OCI-LY1 (cell line): ENCODE data around the gene TRIM73.
"Not testable (repeated sequence)": the region's sequence is repeated elsewhere in the genome, so short reads cannot be mapped to it uniquely, and the experiment has no call there.

Experiments used
- H2AFZ ChIP-seq: fragments of 200-600 bp; sonication (generic), shearing (Covaris generic); 2 replicates; pipeline ENCODE4 v1.6.0; 2014; ENCODE audit warnings: antibody characterized with exemption, mild to moderate bottlenecking, low read length
- H3F3A ChIP-seq: fragments of 200-600 bp; sonication (generic), shearing (Covaris generic); 2 replicates; pipeline ENCODE4 v1.6.0; 2014; ENCODE audit warnings: mild to moderate bottlenecking, antibody characterized with exemption, low read length, moderate library complexity; ENCODE audit not compliant: insufficient read depth
- H3K27ac ChIP-seq: fragments of 200-600 bp; sonication (generic); 2 replicates; pipeline ENCODE4 v1.5.1; 2014; ENCODE audit warnings: low read length, mixed run types, mild to moderate bottlenecking, low read depth; ENCODE audit not compliant: poor library complexity, severe bottlenecking
- H3K27me3 ChIP-seq: fragments of 200-600 bp; sonication (generic); 2 replicates; pipeline ENCODE4 v1.6.0; 2014; ENCODE audit warnings: antibody characterized with exemption, mild to moderate bottlenecking, low read length, moderate library complexity; ENCODE audit not compliant: insufficient read depth
- H3K36me3 ChIP-seq: fragments of 200-600 bp; sonication (generic); 2 replicates; pipeline ENCODE4 v1.6.1; 2014; ENCODE audit warnings: mild to moderate bottlenecking, antibody characterized with exemption, low read length, moderate library complexity, mixed read lengths; ENCODE audit not compliant: insufficient read depth
- H3K4me1 ChIP-seq: fragments of 200-600 bp; sonication (generic); 2 replicates; pipeline ENCODE4 v1.5.1; 2014; ENCODE audit warnings: mild to moderate bottlenecking, low read length, moderate library complexity; ENCODE audit not compliant: insufficient read depth, severe bottlenecking
- H3K4me2 ChIP-seq: fragments of 200-600 bp; sonication (generic), shearing (Covaris generic); 2 replicates; pipeline ENCODE4 v1.6.1; 2014; ENCODE audit warnings: low read length
- H3K4me3 ChIP-seq: fragments of 200-600 bp; sonication (generic); 2 replicates; pipeline ENCODE4 v1.5.1; 2014; ENCODE audit warnings: low read length, low read depth, mild to moderate bottlenecking, mixed read lengths; ENCODE audit not compliant: poor library complexity, severe bottlenecking
- H3K79me2 ChIP-seq: fragments of 200-600 bp; shearing (Covaris generic); 2 replicates; pipeline ENCODE4 v1.6.1; 2016; ENCODE audit warnings: mixed run types, low read length, mixed read lengths; ENCODE audit not compliant: insufficient read depth
- H3K9ac ChIP-seq: fragments of 200-600 bp; sonication (generic), shearing (Covaris generic); 2 replicates; pipeline ENCODE4 v1.6.1; 2014; ENCODE audit warnings: mild to moderate bottlenecking, low read length, mixed read lengths
- H3K9me2 ChIP-seq: fragments of 200-600 bp; sonication (generic), shearing (Covaris generic); 2 replicates; pipeline ENCODE4 v1.6.1; 2014; ENCODE audit warnings: low read depth, mild to moderate bottlenecking, low read length, mixed read lengths
- H3K9me3 ChIP-seq: fragments of 200-600 bp; shearing (Covaris generic); 2 replicates; pipeline ENCODE4 v1.6.1; 2014; ENCODE audit warnings: low read length, mixed read lengths
- H4K20me1 ChIP-seq: fragments of 200-600 bp; sonication (generic), shearing (Covaris generic); 2 replicates; pipeline ENCODE4 v1.6.0; 2016; ENCODE audit warnings: mild to moderate bottlenecking, low read length; ENCODE audit not compliant: insufficient read depth
- CTCF ChIP-seq: fragments of 200-600 bp; sonication (generic), shearing (Covaris generic); IDR thresholded peaks from 2 replicates; pipeline ENCODE4 v1.5.1; 2017; ENCODE audit warnings: mild to moderate bottlenecking, antibody characterized with exemption, low read length, moderate library complexity, mixed read lengths

TRIM73 gene

GRCh38 chr7:75442101-75442464 lies 46.7 kb downstream of the TRIM73 start:
- not testable (repeated sequence) for H3K4me1 ChIP-seq, H2AFZ ChIP-seq, H3K27ac ChIP-seq, H3K79me2 ChIP-seq, H3F3A ChIP-seq, H3K27me3 ChIP-seq, H3K9me3 ChIP-seq, H3K9me2 ChIP-seq, H4K20me1 ChIP-seq
- Histone ChIP-seq H3K4me2 (peak overlapping the region; percentile 67), H3K36me3 (peaks cover 43% of the 10 kb centered on the region), H3K4me3 (peak overlapping the region; percentile 78), H3K9ac (peak overlapping the region; percentile 57; the same call in 1 of the 2 replicates)

GRCh38 chr7:75442465-75443111 lies 47.2 kb downstream of the TRIM73 start:
- peak overlapping the region; percentile 78 for H3K4me3 ChIP-seq
- H3K9me3 ChIP-seq, H3K4me1 ChIP-seq, H3K79me2 ChIP-seq, H3K27me3 ChIP-seq, H4K20me1 ChIP-seq, H3K27ac ChIP-seq, H3F3A ChIP-seq, H3K9me2 ChIP-seq, H2AFZ ChIP-seq: not testable (repeated sequence)
- peak overlapping the region; percentile 67 for H3K4me2 ChIP-seq
- H3K9ac ChIP-seq: peak overlapping the region; percentile 78
- peaks cover 38% of the 10 kb centered on the region for H3K36me3 ChIP-seq

- H3K79me2 ChIP-seq, H3K27me3 ChIP-seq, H3K9ac ChIP-seq: not testable (repeated sequence)
These were observed 54.5 kb downstream of the TRIM73 start for GRCh38 chr7:75449946-75450345.

GRCh38 chr7:75452494-75452955 lies 57.1 kb downstream of the TRIM73 start:
- H3K27me3 ChIP-seq, H2AFZ ChIP-seq, H3K9me3 ChIP-seq, H4K20me1 ChIP-seq, H3K36me3 ChIP-seq, H3K4me2 ChIP-seq, H3K4me3 ChIP-seq, H3K9me2 ChIP-seq, H3F3A ChIP-seq, H3K4me1 ChIP-seq, H3K27ac ChIP-seq, H3K79me2 ChIP-seq, H3K9ac ChIP-seq: not testable (repeated sequence)
- TF ChIP-seq CTCF: peak; percentile 50; the same call in 1 of the 2 replicates

More at GRCh38 chr7:75449946-75450345, 54.5 kb downstream of the TRIM73 start:
- H2AFZ ChIP-seq, H3K9me3 ChIP-seq, H3K4me3 ChIP-seq, H3K4me1 ChIP-seq, H3K4me2 ChIP-seq, H3K36me3 ChIP-seq, H3F3A ChIP-seq, H4K20me1 ChIP-seq, H3K27ac ChIP-seq, H3K9me2 ChIP-seq: not testable (repeated sequence)
